Measurements from ENCODE around the gene ALOX15B. TPM values are rescaled to one million over a fixed set of nuclear protein-coding genes. Genes with fewer than 3 reads are reported as not detected.

The ALOX15B gene
- total and polyA plus RNA-seq, 10 of the 15 experiments (the other 5 are each of a cell fraction or from before 2014, with no cell fraction given): 0.01 TPM; not detected in 9

- peaks cover 10 to 20% of the 10 kb centered on the region in 2 experiments for H3K27me3 ChIP-seq (replicated peaks in 1 of 2; ENCODE audit: control insufficient read depth in 2 of 2, insufficient read depth in 2 of 2, low read length in 1 of 2)
- H3K4me1 ChIP-seq (ENCODE audit: control insufficient read depth, insufficient read depth, low read length): peaks cover 4% of the 10 kb centered on the region; the same call in 1 of the 2 replicates
- SMC1A ChIA-PET (ENCODE audit: uncharacterized antibody, unreplicated experiment): interaction anchor here (1.3 to 4.7 kb wide), 4 partner anchors 15 to 225 kb away, joined by 3 to 37 read pairs (median 4); no protein-coding TSS in a partner anchor
- no peaks in the 10 kb centered on the region for H3K9me3 ChIP-seq (replicated peaks; ENCODE audit: control insufficient read depth, insufficient read depth, low read length)
- H3K79me2 ChIP-seq (ENCODE audit: control insufficient read depth, insufficient read depth, low read length): no peaks in the 10 kb centered on the region
- no peak overlapping the region for H3K4me3 ChIP-seq
- no peaks in the 10 kb centered on the region for H4K20me1 ChIP-seq (ENCODE audit: control insufficient read depth, insufficient read depth)
- no peak overlapping the region for H3K4me2 ChIP-seq (ENCODE audit: control insufficient read depth, insufficient read depth)
- in situ Hi-C loops (cut with MboI) (loop anchor here (5.0 to 10.0 kb wide), 2 partner anchors 37 to 669 kb away; partner anchors contain the start of gene CCDC42), intact Hi-C loops (cut with micrococcal nuclease; ENCODE audit: unreplicated experiment) (loop anchor here (10.0 kb wide), 1 partner anchor 669 kb away; the partner anchor contains the start of gene CCDC42)
- DNase-seq (ENCODE audit: low read depth, low spot score): no peak
- no TSS peak for BruUV-seq (replicated peaks)
- no peak overlapping the region for H3K27ac ChIP-seq (ENCODE audit: control insufficient read depth, insufficient read depth)
- TF ChIP-seq ZNF274 (IDR thresholded peaks at IDR 0.05; ENCODE audit: insufficient read depth, insufficient read length) (no peak), CHD2 (IDR thresholded peaks at IDR 0.05; ENCODE audit: borderline replicate concordance, low read depth, low read length) (no peak), NR2F1 (conservative IDR thresholded peaks at IDR 0.05) (no peak), MXI1 (IDR thresholded peaks at IDR 0.05; ENCODE audit: low read depth, low read length) (no peak), RAD21 (IDR thresholded peaks at IDR 0.05; ENCODE audit: insufficient read depth, low read depth, low read length) (no peak), EP300 (IDR thresholded peaks at IDR 0.05; ENCODE audit: borderline replicate concordance in 1 of 2, control insufficient read depth in 1 of 2, low read depth in 2 of 2, low read length in 2 of 2) (no peak), BHLHE40 (IDR thresholded peaks at IDR 0.05; ENCODE audit: borderline replicate concordance in 1 of 2, low read depth in 2 of 2, low read length in 1 of 2) (no peak), SIN3A (IDR thresholded peaks at IDR 0.05; ENCODE audit: low read depth, low read length) (no peak), POU2F2 (IDR thresholded peaks at IDR 0.05; ENCODE audit: borderline replicate concordance, low read depth, low read length) (no peak), YY1 (IDR thresholded peaks at IDR 0.05; ENCODE audit: low read depth, low read length) (no peak), NFXL1 (IDR thresholded peaks at IDR 0.05; ENCODE audit: borderline replicate concordance) (no peak)
- TF ChIP-seq, protein P1, sequence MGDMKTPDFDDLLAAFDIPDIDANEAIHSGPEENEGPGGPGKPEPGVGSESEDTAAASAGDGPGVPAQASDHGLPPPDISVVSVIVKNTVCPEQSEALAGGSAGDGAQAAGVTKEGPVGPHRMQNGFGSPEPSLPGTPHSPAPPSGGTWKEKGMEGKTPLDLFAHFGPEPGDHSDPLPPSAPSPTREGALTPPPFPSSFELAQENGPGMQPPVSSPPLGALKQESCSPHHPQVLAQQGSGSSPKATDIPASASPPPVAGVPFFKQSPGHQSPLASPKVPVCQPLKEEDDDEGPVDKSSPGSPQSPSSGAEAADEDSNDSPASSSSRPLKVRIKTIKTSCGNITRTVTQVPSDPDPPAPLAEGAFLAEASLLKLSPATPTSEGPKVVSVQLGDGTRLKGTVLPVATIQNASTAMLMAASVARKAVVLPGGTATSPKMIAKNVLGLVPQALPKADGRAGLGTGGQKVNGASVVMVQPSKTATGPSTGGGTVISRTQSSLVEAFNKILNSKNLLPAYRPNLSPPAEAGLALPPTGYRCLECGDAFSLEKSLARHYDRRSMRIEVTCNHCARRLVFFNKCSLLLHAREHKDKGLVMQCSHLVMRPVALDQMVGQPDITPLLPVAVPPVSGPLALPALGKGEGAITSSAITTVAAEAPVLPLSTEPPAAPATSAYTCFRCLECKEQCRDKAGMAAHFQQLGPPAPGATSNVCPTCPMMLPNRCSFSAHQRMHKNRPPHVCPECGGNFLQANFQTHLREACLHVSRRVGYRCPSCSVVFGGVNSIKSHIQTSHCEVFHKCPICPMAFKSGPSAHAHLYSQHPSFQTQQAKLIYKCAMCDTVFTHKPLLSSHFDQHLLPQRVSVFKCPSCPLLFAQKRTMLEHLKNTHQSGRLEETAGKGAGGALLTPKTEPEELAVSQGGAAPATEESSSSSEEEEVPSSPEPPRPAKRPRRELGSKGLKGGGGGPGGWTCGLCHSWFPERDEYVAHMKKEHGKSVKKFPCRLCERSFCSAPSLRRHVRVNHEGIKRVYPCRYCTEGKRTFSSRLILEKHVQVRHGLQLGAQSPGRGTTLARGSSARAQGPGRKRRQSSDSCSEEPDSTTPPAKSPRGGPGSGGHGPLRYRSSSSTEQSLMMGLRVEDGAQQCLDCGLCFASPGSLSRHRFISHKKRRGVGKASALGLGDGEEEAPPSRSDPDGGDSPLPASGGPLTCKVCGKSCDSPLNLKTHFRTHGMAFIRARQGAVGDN (IDR thresholded peaks at IDR 0.05): no peak
- TF ChIP-seq, protein P2, sequence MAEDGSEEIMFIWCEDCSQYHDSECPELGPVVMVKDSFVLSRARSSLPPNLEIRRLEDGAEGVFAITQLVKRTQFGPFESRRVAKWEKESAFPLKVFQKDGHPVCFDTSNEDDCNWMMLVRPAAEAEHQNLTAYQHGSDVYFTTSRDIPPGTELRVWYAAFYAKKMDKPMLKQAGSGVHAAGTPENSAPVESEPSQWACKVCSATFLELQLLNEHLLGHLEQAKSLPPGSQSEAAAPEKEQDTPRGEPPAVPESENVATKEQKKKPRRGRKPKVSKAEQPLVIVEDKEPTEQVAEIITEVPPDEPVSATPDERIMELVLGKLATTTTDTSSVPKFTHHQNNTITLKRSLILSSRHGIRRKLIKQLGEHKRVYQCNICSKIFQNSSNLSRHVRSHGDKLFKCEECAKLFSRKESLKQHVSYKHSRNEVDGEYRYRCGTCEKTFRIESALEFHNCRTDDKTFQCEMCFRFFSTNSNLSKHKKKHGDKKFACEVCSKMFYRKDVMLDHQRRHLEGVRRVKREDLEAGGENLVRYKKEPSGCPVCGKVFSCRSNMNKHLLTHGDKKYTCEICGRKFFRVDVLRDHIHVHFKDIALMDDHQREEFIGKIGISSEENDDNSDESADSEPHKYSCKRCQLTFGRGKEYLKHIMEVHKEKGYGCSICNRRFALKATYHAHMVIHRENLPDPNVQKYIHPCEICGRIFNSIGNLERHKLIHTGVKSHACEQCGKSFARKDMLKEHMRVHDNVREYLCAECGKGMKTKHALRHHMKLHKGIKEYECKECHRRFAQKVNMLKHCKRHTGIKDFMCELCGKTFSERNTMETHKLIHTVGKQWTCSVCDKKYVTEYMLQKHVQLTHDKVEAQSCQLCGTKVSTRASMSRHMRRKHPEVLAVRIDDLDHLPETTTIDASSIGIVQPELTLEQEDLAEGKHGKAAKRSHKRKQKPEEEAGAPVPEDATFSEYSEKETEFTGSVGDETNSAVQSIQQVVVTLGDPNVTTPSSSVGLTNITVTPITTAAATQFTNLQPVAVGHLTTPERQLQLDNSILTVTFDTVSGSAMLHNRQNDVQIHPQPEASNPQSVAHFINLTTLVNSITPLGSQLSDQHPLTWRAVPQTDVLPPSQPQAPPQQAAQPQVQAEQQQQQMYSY (CRISPR knock-in tag; IDR thresholded peaks at IDR 0.05): no peak
- 53% methylated on average over 14 of the region's 14 CpGs for whole genome bisulfite sequencing (ENCODE audit: insufficient coverage, insufficient replicate concordance, low lambda C conversion rate, missing lambda C conversion rate)
- no peak for FAIRE-seq
- no peak overlapping the region for H2AFZ ChIP-seq (ENCODE audit: control insufficient read depth, low read depth, low read length)
- H3K9ac ChIP-seq (ENCODE audit: control insufficient read depth, insufficient read depth, low read length): no peak overlapping the region
- RAD21 ChIA-PET (ENCODE audit: unreplicated experiment): interaction anchor here (2.5 to 3.0 kb wide), 2 partner anchors 16 to 30 kb away, joined by 8 to 25 read pairs; no protein-coding TSS in a partner anchor
- POLR2A ChIA-PET: interaction anchor here (1.0 to 1.5 kb wide), 2 partner anchors 12 to 15 kb away, joined by 3 to 5 read pairs; no protein-coding TSS in a partner anchor
- ATAC-seq: no peak
- H3K36me3 ChIP-seq (ENCODE audit: control insufficient read depth in 2 of 2, insufficient read depth in 2 of 2, low read length in 1 of 2): no peaks in the 10 kb centered on the region
- CTCF ChIA-PET: interaction anchor here (0.6 to 9.4 kb wide), 10 partner anchors 9 to 338 kb away, joined by 3 to 159 read pairs (median 4); partner anchors contain the start of gene ALOXE3
These were observed 36.9 kb downstream of the ALOX15B start for GRCh38 chr17:8075574-8076342.
